ENCODE measurements around the gene HOXB6.

The HOXB6 gene

GRCh38 chr17:48568499-48569239 is 36.1 kb downstream of the HOXB6 start:
- Histone ChIP-seq H3K27ac (ENCODE audit: low read length) (no peak overlapping the region), H2AFZ (ENCODE audit: low read depth, low read length) (no peak overlapping the region), H3K36me3 (ENCODE audit: insufficient read depth, low read length) (no peaks in the 10 kb centered on the region), H4K20me1 (ENCODE audit: insufficient read depth, low read length) (peaks cover 1% of the 10 kb centered on the region; the same call in 1 of the 2 replicates), H3K4me1 (ENCODE audit: insufficient read depth, low read length) (no peaks in the 10 kb centered on the region), H3K9ac (ENCODE audit: low read depth, low read length) (no peak overlapping the region), H3K4me2 (ENCODE audit: insufficient read depth, low read length) (no peak overlapping the region), H3K4me3 (ENCODE audit: low read depth in 1 of 2, low read length in 2 of 2) (no peak overlapping the region), H3K27me3 (ENCODE audit: insufficient read depth, low read length, poor library complexity) (peaks cover 43% of the 10 kb centered on the region), H3K79me2 (ENCODE audit: insufficient read depth, low read length) (no peaks in the 10 kb centered on the region), H3K9me3 (ENCODE audit: insufficient read depth, low read length, severe bottlenecking) (no peaks in the 10 kb centered on the region)
- no peak for TF ChIP-seq EZH2 (IDR thresholded peaks at IDR 0.05; ENCODE audit: borderline replicate concordance, low read depth, low read length, severe bottlenecking)
- TF ChIP-seq CTCF (IDR thresholded peaks at IDR 0.05; ENCODE audit: borderline replicate concordance, extremely low read depth, low read length, poor library complexity, severe bottlenecking), result no peak
- DNase-seq (no peak), ATAC-seq (ENCODE audit: insufficient read depth, low read depth) (no peak)

GRCh38 chr17:48567646-48568354 is 37.0 kb downstream of the HOXB6 start:
- H3K27me3 ChIP-seq (ENCODE audit: insufficient read depth, low read length, poor library complexity), result peaks cover 44% of the 10 kb centered on the region
- TF ChIP-seq CTCF (IDR thresholded peaks at IDR 0.05; ENCODE audit: borderline replicate concordance, extremely low read depth, low read length, poor library complexity, severe bottlenecking) (no peak), EZH2 (IDR thresholded peaks at IDR 0.05; ENCODE audit: borderline replicate concordance, low read depth, low read length, severe bottlenecking) (no peak)
- no peak for ATAC-seq (ENCODE audit: insufficient read depth, low read depth)
- H3K9me3 ChIP-seq (ENCODE audit: insufficient read depth, low read length, severe bottlenecking), result no peaks in the 10 kb centered on the region
- no peak overlapping the region for H2AFZ ChIP-seq (ENCODE audit: low read depth, low read length)
- peaks cover 6% of the 10 kb centered on the region; the same call in 1 of the 2 replicates for H4K20me1 ChIP-seq (ENCODE audit: insufficient read depth, low read length)
- H3K27ac ChIP-seq (ENCODE audit: low read length), result no peak overlapping the region
- no peak overlapping the region for H3K4me2 ChIP-seq (ENCODE audit: insufficient read depth, low read length)
- no peak overlapping the region for H3K4me3 ChIP-seq (ENCODE audit: low read depth in 1 of 2, low read length in 2 of 2)
- no peak overlapping the region for H3K9ac ChIP-seq (ENCODE audit: low read depth, low read length)
- no peaks in the 10 kb centered on the region for H3K4me1 ChIP-seq (ENCODE audit: insufficient read depth, low read length)
- no peak for DNase-seq
- no peaks in the 10 kb centered on the region for H3K36me3 ChIP-seq (ENCODE audit: insufficient read depth, low read length)
- H3K79me2 ChIP-seq (ENCODE audit: insufficient read depth, low read length), result no peaks in the 10 kb centered on the region

- Histone ChIP-seq H3K4me1 (ENCODE audit: insufficient read depth, low read length) (no peaks in the 10 kb centered on the region), H3K4me2 (ENCODE audit: insufficient read depth, low read length) (no peak overlapping the region), H3K36me3 (ENCODE audit: insufficient read depth, low read length) (no peaks in the 10 kb centered on the region), H2AFZ (ENCODE audit: low read depth, low read length) (no peak overlapping the region), H3K9ac (ENCODE audit: low read depth, low read length) (no peak overlapping the region), H3K27me3 (ENCODE audit: insufficient read depth, low read length, poor library complexity) (peaks cover 41% of the 10 kb centered on the region), H4K20me1 (ENCODE audit: insufficient read depth, low read length) (peaks cover 6% of the 10 kb centered on the region; the same call in 1 of the 2 replicates), H3K27ac (ENCODE audit: low read length) (no peak overlapping the region), H3K4me3 (ENCODE audit: low read depth in 1 of 2, low read length in 2 of 2) (no peak overlapping the region), H3K79me2 (ENCODE audit: insufficient read depth, low read length) (no peaks in the 10 kb centered on the region), H3K9me3 (ENCODE audit: insufficient read depth, low read length, severe bottlenecking) (no peaks in the 10 kb centered on the region)
- DNase-seq, result no peak
- no peak for TF ChIP-seq EZH2 (IDR thresholded peaks at IDR 0.05; ENCODE audit: borderline replicate concordance, low read depth, low read length, severe bottlenecking)
- TF ChIP-seq CTCF (IDR thresholded peaks at IDR 0.05; ENCODE audit: borderline replicate concordance, extremely low read depth, low read length, poor library complexity, severe bottlenecking), result no peak
- no peak for ATAC-seq (ENCODE audit: insufficient read depth, low read depth)
These were observed 37.6 kb downstream of the HOXB6 start for GRCh38 chr17:48567209-48567608.

All from DND-41 (cell line).